H7 (cell line): ENCODE results near the gene KRTAP5-11. TPM values are rescaled to one million over a fixed set of nuclear protein-coding genes. Genes with fewer than 3 reads are reported as not detected.
"Not testable (repeated sequence)": the region's sequence is repeated elsewhere in the genome, so short reads cannot be mapped to it uniquely, and the experiment has no call there.

Experiments used
- DNase-seq: peaks from one replicate; pipeline ENCODE4 v3.0.0; 2012
- H3K27me3 ChIP-seq: 2 replicates; pipeline ENCODE4 v1.6.0; 2011; ENCODE audit warnings: mild to moderate bottlenecking, low read length; ENCODE audit not compliant: control insufficient read depth, insufficient read depth
- H3K36me3 ChIP-seq: replicated peaks from 2 replicates; pipeline ENCODE4 v1.5.1; 2011; ENCODE audit warnings: low read length; ENCODE audit not compliant: control insufficient read depth, insufficient read depth
- H3K4me3 ChIP-seq: 2 replicates; pipeline ENCODE4 v1.5.1; 2011; ENCODE audit warnings: low read depth, mild to moderate bottlenecking, control low read depth, low read length, moderate library complexity; ENCODE audit not compliant: insufficient read depth
- total RNA-seq: library from RNA; depleted of rRNA; stranded (reverse); fragments of >200 nt; shearing (Covaris generic); gene quantifications from 2 replicates; pipeline ENCODE4 v1.2.3, GENCODE V29; 2014

Gene KRTAP5-11
- total RNA-seq, 1 experiment from 2014 or later: not detected

DNA sequence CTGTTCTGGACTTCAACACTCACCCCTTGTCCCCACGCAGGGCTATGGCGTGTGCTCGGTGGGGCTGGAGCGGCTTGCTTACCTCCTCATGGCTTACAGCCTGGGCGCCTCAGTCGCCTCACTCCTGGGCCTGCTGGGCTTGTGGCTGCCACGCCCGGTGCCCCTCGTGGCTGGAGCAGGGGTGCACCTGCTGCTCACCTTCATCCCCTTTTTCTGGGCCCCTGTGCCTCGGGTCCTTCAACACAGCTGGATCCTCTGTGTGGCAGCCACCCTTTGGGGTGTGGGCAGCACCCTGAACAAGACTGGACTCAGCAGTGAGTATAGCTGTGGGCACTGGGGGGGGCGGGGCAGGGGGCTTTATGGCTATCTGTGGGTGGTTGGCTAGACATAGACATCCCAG lies 20.5 kb upstream of the KRTAP5-11 start:
- DNase-seq: peak; percentile 13
- not testable (repeated sequence) for H3K36me3 ChIP-seq, H3K4me3 ChIP-seq
- peaks cover 12% of the 10 kb centered on the region for H3K27me3 ChIP-seq

DNA sequence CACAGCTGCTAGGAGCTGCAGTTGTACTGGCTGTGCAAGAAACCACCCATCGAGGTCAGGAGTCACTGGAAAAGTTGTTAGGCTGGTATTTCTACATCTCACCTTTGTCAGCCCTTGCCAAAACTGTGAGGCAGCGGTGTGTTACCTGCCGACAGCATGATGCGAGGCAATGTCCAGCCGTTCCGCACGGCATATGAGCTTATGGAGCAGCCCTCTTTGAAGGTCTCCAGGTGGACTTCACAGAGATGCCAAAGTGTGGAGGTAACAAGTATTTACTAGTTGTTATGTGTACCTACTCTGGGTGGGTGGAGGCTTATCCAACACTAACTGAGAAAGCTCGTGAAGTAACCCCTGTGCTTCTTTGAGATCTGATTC lies 6.9 kb upstream of the KRTAP5-11 start:
- DNase-seq, H3K36me3 ChIP-seq, H3K27me3 ChIP-seq, H3K4me3 ChIP-seq: not testable (repeated sequence)

DNA sequence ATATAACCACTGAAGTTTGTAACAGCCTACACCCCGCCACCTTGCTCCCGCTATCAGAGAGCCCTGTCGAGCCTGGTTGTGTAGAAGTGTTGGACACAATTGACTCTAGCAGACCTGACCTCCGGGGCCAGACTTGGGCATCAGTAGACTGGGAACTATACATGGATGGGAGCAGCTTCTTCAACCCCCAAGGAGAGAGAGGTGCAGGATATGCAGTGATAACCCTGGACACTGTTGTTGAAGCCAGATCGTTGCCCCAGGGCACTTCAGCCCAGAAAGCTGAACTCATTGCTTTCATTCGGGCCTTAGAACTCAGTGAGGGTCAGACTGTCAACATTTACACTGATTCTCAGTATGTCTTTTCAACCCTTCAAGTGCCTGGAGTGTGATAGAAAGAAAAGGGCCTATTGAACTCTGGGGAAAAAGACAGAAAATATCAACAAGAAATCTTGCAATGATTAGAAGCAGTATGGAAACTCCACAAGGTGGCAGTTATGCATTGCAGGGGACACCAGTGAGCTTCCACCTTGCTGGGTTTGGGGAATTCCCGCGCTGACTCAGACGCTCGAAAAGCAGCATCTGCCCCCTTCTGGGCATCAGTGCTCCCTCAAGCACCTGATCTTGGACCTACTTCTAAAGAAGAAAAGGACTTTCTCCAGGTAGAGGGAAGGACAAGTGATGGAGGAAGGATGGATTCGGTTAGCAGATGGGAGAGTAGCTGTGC lies 6.3 kb upstream of the KRTAP5-11 start:
- H3K27me3 ChIP-seq, H3K36me3 ChIP-seq, H3K4me3 ChIP-seq, DNase-seq: not testable (repeated sequence)

DNA sequence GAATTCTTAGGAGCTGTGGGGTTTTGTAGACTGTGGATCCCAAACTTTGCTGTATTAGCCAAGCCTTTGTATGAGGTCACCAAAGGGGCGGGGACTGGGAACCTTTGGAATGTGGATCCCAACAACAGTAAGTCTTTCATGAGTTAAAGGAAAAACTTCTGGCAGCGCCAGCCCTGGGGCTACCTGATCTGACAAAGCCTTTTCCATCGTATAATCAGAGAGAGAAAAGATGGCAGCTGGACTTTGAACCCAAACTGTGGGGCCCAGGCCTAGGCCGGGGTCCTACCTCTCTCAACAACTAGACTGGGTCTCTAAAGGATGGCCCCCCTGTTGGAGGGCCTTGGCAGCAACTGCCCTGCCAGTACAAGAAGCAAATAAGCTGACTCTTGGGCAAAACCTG lies 5.6 kb upstream of the KRTAP5-11 start:
- not testable (repeated sequence) for H3K36me3 ChIP-seq, H3K4me3 ChIP-seq, DNase-seq, H3K27me3 ChIP-seq

- H3K27me3 ChIP-seq, DNase-seq, H3K36me3 ChIP-seq, H3K4me3 ChIP-seq: not testable (repeated sequence)
Measured at GRCh38 chr11:71585673-71586072, 3.0 kb upstream of the KRTAP5-11 start.

DNA sequence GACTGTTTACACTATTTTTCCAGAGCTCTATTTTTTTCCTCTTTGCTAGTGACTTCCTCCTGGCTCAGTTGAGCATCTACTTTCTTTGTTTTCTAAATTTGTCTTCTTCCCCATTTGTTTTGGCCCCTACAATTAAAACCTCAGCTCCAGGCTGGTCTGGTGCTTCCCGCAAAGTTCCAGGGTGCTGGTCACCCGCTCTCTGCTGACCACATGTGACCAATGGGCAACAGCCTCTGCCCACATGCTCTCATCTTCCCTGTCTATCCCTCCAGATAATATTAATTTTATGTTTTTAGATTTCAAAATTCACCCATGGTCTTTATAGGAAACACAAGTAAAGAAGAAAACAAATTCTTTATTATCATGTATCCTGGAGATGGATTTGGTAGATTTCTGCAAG lies 294 bp upstream of the KRTAP5-11 start:
- DNase-seq: peak; percentile 12
- not testable (repeated sequence) for H3K4me3 ChIP-seq, H3K27me3 ChIP-seq, H3K36me3 ChIP-seq

DNA sequence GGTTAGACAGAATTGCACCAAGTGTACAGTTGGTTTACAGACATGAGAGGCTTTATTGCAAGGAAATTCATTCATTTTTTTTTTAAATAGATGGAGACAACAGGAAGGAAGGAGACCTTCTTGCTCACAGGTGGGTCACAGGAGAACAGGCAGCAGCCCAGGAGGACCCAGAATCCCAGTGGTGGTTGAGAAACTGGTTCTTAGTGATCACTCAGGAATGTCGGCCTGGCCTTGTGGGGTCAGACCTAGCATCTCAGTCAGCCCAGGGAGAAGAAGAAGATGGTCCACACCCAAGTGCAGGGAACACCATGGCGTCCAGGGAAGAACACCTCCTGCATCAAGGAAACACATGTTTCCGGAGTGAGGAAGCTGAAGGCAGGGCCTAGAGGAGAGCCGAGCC lies 849 bp downstream of the KRTAP5-11 start:
- DNase-seq: no peak
- Histone ChIP-seq H3K4me3 (no peak overlapping the region), H3K36me3 (no peaks in the 10 kb centered on the region), H3K27me3 (no peaks in the 10 kb centered on the region; the same call in none of the 2 replicates)

GRCh38 chr11:71580057-71581003 lies 2.3 kb downstream of the KRTAP5-11 start:
- Histone ChIP-seq H3K4me3 (no peak overlapping the region), H3K27me3 (no peaks in the 10 kb centered on the region; the same call in none of the 2 replicates), H3K36me3 (no peaks in the 10 kb centered on the region)
- peak; percentile 84 for DNase-seq

GRCh38 chr11:71579513-71579912 lies 3.2 kb downstream of the KRTAP5-11 start:
- H3K27me3 ChIP-seq, H3K4me3 ChIP-seq, H3K36me3 ChIP-seq, DNase-seq: not testable (repeated sequence)

GRCh38 chr11:71577469-71578004 lies 5.1 kb downstream of the KRTAP5-11 start:
- Histone ChIP-seq H3K36me3 (no peaks in the 10 kb centered on the region), H3K4me3 (no peak overlapping the region), H3K27me3 (no peaks in the 10 kb centered on the region; the same call in none of the 2 replicates)
- no peak for DNase-seq

DNA sequence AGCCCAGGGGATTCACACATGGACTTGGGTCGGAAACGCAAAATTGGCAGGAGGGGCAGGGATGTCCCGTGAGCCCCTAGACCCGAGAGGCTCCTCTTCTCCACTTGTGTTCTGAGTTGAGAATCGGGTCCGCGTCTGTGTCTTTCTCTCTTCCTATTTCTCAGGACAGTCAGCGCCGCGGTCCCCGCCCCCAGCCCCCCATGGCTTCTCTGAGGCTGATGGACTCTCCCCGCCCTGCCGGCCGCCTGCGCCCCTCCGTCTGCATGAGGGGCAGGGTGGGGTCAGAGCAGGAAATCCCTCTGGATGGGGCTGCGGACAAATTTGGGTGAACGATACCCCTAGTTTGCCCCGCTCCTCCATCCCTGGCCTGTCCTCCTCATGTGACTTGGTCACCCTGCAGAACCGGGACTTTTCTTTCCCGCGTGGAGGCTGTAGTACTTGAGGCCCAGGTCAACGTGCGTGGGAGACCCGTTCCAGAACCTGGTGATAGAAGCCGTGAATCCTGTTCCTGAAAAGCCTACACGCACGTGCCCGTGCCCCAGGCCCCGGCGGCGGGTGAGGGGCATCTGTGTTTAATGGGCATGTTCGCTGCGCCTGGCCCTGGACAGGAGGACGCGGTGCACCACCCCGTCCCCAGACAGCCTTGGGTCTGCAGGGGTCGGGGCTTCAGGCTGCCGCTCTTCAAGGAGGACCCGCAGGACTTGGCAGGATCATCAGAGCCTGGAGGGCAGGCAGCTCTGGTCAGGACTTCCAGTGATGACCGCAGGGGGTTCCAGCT lies 5.8 kb downstream of the KRTAP5-11 start:
- H3K27me3 ChIP-seq, H3K4me3 ChIP-seq, DNase-seq, H3K36me3 ChIP-seq: not testable (repeated sequence)

DNA sequence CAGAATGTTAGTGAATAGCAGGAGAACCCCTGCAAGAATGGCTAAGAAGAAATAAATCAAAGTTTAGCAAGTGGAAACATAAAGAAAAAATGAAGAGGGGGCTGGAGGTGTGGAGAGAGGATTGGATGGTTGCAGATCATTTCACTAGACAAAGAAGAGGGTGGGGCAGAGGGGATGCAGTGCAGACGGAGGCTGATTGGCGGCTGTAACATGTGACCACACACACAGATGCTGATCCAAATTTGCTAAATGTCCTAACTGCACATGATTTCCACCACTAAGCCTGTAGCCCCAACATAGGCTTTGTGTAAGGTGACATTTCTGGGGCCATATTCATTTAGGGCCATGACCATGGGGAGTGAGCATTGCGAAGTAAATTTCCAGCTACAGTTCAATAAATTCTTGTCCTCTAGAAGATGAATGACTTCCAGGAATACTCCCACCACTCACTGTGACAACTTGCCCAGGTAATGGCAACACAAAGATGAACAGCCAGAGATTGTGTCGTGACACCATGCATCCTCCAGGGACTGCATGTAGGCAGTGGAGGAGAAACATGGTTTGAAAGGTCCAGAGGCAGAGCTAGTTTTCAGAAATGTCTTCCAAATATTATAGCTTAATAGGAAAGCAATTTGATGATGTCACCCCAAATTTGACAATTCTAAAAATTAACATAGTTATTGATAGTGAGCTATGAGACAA lies 6.8 kb downstream of the KRTAP5-11 start:
- no peak for DNase-seq
- H3K4me3 ChIP-seq: no peak overlapping the region
- no peaks in the 10 kb centered on the region for H3K36me3 ChIP-seq
- no peaks in the 10 kb centered on the region; the same call in 1 of the 2 replicates for H3K27me3 ChIP-seq

DNA sequence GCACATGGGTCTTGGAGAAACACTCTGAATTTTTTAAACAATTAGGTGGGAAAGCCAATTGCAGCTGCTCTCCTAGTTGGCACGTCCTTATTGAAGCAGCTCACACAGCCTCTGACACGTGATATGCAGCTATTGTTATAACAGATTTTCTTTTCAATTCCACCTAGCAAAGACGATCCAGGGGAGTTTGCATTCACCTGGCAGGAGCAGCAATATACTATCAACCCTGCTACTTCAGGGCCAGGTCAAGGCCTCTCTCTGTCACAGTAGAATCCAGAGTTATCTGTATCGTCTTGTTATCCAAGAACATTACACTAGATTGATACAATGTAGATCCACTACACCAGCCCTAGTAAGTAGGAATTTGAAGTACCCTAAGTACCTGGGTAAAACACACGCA lies 8.3 kb downstream of the KRTAP5-11 start:
- no peak for DNase-seq
- Histone ChIP-seq H3K27me3 (no peaks in the 10 kb centered on the region; the same call in 1 of the 2 replicates), H3K36me3 (no peaks in the 10 kb centered on the region), H3K4me3 (no peak overlapping the region)

DNA sequence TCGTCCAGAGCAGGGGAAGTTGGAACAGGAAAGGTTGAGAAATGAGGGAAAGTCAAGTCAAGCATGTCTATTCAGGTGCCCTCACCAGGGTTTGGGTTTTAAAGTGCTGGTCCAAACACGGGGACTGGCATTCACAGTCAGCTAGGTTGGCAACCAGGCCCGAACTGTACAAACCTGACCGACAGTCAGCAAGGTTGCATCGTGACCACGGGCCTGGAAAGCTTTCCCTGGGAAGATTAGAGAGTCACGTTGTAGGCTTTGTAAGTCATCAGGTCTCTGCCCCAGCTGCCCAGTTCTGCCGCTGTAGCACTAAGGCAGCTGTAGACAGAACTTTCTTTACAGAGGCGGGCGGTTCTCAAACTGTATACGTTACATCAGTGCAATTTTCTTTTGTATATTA lies 9.9 kb downstream of the KRTAP5-11 start:
- DNase-seq: no peak
- H3K36me3 ChIP-seq: no peaks in the 10 kb centered on the region
- no peak overlapping the region for H3K4me3 ChIP-seq
- H3K27me3 ChIP-seq: peaks cover 1% of the 10 kb centered on the region; the same call in 1 of the 2 replicates
